GM19240 (cell line): Measurements from ENCODE around the gene BPIFB4.
"Not testable (repeated sequence)": the region's sequence is repeated elsewhere in the genome, so short reads cannot be mapped to it uniquely, and the experiment has no call there.

ENCODE experiments used
- DNase-seq: peaks from one replicate; pipeline ENCODE4 v3.0.0; 2011; ENCODE audit warnings: low spot score; ENCODE audit not compliant: insufficient read length

The BPIFB4 gene

GRCh38 chr20:33084722-33085121, 5.3 kb downstream of the BPIFB4 start:
- no peak for DNase-seq

- DNase-seq = no peak
Observed at GRCh38 chr20:33086052-33086722, 6.7 kb downstream of the BPIFB4 start.

- no peak for DNase-seq
Observed at GRCh38 chr20:33091147-33091546, 11.7 kb downstream of the BPIFB4 start.

GRCh38 chr20:33091693-33092092, 12.2 kb downstream of the BPIFB4 start:
- DNase-seq = no peak

DNA sequence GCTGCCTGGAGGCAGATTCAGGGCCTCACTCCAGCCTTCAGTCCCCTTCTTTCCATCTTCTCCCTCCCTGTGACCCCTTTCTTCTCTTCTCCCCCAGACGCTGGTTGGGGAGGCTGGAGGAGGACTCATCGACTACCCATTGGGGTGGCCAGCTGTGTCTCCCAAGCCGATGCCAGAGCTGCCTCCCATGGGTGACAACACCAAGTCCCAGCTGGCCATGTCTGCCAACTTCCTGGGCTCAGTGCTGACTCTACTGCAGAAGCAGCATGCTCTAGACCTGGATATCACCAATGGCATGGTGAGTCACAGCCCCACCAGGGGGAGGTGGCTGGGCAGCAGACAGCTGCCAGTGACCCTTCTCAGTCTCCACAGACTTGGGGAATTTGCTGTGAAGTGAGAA, 12.9 kb downstream of the BPIFB4 start:
- no peak for DNase-seq

DNA sequence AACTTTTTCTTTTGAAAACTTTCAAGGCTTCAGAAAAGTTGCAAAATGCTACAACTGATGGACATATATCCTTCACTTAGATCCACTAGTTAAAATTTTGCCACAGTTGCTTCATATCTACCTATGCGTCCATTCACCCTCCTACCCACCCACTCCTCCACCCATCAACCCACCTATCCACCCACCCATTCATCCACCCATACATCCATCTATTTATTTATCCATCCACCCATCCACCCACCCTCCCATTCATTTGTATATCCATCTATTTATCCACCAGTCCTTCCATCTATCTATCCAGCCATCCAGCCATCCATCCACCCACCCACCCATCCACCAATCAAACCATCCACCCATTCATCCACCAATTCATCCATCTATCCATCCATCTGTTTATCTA, 13.6 kb downstream of the BPIFB4 start:
- no peak for DNase-seq

- no peak for DNase-seq
Observed at GRCh38 chr20:33093582-33093981, 14.1 kb downstream of the BPIFB4 start.

- no peak for DNase-seq
Observed at GRCh38 chr20:33095249-33095648, 15.8 kb downstream of the BPIFB4 start.

DNA sequence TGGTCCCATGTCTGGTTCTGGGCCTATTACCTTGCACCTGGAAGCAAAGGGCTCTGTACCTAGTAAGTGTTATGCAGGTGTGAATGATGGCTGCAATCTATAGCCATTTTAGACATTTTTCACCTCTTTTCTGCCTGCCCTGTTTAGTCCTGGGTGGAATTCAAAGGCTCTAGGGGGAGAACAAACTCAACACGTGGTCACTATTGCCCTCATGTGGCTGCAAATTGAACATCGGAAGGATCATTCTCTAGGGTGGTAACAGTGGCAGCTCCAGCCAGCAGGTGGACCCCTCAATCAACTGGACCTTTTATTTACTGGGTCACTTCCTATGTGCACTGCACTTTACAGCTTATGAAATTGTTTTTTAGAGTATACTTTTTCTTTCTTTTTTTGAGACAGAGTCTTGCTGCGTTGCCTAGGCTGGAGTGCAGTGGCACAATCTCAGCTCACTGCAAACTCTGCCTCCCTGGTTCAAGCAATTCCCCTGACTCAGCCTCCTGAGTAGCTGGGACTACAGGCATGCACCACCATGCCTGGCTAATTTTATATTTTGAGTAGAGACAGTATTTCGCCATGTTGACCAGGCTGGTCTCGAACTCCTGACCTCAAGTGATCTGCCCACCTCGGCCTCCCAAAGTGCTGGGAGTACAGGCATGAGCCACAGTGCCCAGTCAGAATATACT, 16.6 kb downstream of the BPIFB4 start:
- peak; percentile 77 for DNase-seq

- DNase-seq = no peak
Observed at GRCh38 chr20:33097001-33097400, 17.6 kb downstream of the BPIFB4 start.

GRCh38 chr20:33099843-33100538, 20.5 kb downstream of the BPIFB4 start:
- no peak for DNase-seq

DNA sequence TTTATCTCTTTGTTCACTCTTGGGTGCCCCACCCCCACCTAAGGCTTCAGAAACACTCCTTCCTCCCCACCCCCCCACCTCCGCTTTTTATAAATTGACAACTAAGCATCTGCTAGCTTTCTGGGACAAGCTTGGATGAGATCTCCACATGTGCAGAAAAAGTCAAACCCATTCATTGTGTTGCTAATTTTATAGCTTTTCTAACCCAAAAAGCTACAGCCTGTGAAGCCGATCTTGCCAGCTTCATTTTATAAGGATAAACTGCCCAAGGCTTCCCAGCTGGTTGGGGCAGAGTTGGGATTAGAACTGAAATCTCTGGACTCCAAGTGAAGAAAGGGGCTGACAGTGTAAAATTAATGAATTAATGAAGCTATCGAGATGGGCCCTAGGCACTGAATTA, 24.1 kb downstream of the BPIFB4 start:
- no peak for DNase-seq

GRCh38 chr20:33104336-33104735, 24.9 kb downstream of the BPIFB4 start:
- DNase-seq = no peak

- DNase-seq = no peak
Observed at GRCh38 chr20:33105316-33105924, 26.0 kb downstream of the BPIFB4 start.

- DNase-seq = not testable (repeated sequence)
Observed at GRCh38 chr20:33106058-33106620, 26.7 kb downstream of the BPIFB4 start.

DNA sequence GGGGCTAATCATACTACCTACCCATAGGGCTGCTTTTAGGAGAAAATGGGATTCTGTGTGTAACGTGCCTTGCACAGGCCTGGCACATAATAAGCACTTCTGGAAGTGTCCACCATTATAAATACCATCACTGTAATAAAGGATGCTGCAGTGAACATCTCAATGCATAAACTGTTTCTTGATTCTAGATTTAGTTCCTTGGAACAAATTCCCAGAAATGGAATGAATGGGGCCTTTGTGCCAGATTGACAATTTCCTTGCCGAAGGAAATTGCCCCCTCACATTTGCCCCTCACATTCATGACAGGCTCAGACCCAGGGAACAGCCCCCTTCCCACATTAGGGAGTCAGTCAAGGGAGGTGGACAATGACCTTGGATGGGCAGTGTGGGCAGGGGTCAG, 29.2 kb downstream of the BPIFB4 start:
- no peak for DNase-seq

GRCh38 chr20:33110147-33110825, 30.8 kb downstream of the BPIFB4 start:
- DNase-seq = no peak

DNA sequence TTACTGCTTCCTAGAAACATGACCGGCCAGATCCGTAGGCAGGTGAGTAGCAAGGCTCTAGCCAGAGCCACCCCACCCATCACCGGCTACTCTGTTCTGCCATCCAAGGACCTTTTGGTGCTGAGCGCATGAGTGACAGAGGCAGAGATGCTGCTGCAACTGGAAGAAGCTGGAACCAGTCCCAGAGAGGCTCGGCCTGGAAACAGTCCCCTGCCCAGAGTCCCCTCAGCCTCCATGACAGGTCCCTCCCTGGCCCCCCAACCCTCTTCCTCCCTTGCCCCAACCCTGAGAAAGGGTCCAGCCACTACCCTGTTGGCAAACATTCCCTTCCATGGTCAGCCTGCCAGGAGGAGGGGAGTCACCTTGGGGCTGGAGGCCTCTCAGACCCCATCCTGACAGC, 31.9 kb downstream of the BPIFB4 start:
- DNase-seq = no peak

- DNase-seq = no peak
Observed at GRCh38 chr20:33112547-33113386, 33.3 kb downstream of the BPIFB4 start.

DNA sequence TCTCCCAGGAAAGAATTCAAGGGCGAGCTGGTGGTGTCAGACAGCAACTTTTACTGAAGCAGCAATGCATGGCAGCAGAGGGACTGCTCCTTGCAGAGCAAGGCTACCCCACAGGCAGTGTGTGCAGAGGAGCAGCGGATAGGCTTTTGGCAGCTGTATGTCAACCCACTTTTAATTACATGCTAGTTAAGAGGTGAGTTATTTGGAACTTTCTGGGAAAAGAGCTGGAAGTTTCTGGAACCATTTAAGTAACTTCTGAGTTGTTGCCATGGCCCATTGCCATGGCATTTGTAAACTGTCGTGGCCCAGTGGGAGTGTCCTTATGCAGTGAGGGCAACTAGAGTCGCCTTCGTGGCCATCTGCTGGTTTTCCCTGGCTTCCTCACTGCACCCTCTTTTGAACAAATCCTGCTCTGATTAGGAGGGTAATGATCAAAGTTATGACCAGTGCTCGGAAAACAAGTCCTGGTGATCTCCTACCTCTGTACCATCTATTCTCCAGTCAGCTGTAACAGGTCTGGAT, 34.0 kb downstream of the BPIFB4 start:
- DNase-seq = no peak
